ENCODE results near the gene APOL4. TPM values are rescaled to one million over a fixed set of nuclear protein-coding genes. Genes with fewer than 3 reads are reported as not detected.
A peak's percentile ranks its signal among the peaks of the same experiment; 100 is the strongest.
"Not testable (repeated sequence)": the region's sequence is repeated elsewhere in the genome, so short reads cannot be mapped to it uniquely, and the experiment has no call there.

APOL4 gene
- total RNA-seq, 1 donor from 2014 or later: 3.9 TPM

GRCh38 chr22:36154423-36154945 lies 47.1 kb downstream of the APOL4 start:
- DNase-seq (ENCODE audit: low spot score): no peak

GRCh38 chr22:36153501-36154422 lies 47.8 kb downstream of the APOL4 start:
- no peak for DNase-seq (ENCODE audit: low spot score)

GRCh38 chr22:36152821-36153220 lies 48.8 kb downstream of the APOL4 start:
- not testable (repeated sequence) for DNase-seq (ENCODE audit: low spot score)

- DNase-seq (ENCODE audit: low spot score): no peak
Measured at GRCh38 chr22:36152088-36152487, 49.5 kb downstream of the APOL4 start.

- no peak for DNase-seq (ENCODE audit: low spot score)
Measured at GRCh38 chr22:36151006-36151595, 50.5 kb downstream of the APOL4 start.

GRCh38 chr22:36149441-36149840 lies 52.2 kb downstream of the APOL4 start:
- no peak for DNase-seq (ENCODE audit: low spot score)

- DNase-seq (ENCODE audit: low spot score): no peak
Measured at GRCh38 chr22:36148411-36148810, 53.2 kb downstream of the APOL4 start.

- peak; percentile 44 for DNase-seq (ENCODE audit: low spot score)
Measured at GRCh38 chr22:36147196-36147791, 54.3 kb downstream of the APOL4 start.

- DNase-seq (ENCODE audit: low spot score): no peak
Measured at GRCh38 chr22:36145881-36146280, 55.7 kb downstream of the APOL4 start.

GRCh38 chr22:36144886-36145541 lies 56.6 kb downstream of the APOL4 start:
- peak; percentile 86 for DNase-seq (ENCODE audit: low spot score)

- DNase-seq (ENCODE audit: low spot score): no peak
Measured at GRCh38 chr22:36143956-36144355, 57.7 kb downstream of the APOL4 start.

- no peak for DNase-seq (ENCODE audit: low spot score)
Measured at GRCh38 chr22:36143066-36143815, 58.4 kb downstream of the APOL4 start.

- DNase-seq (ENCODE audit: low spot score): no peak
Measured at GRCh38 chr22:36141481-36141880, 60.1 kb downstream of the APOL4 start.

Other genes with a start within 250 kb of the APOL4 start
- gene RBFOX2, start 173.0 kb downstream of the APOL4 start, total RNA-seq (ENCODE audit: insufficient read depth, low replicate concordance): 203 TPM
- 8.9 TPM for gene APOL3, start 41.1 kb downstream of the APOL4 start, total RNA-seq (ENCODE audit: insufficient read depth, low replicate concordance)
- 26.5 TPM for gene APOL2, start 37.7 kb upstream of the APOL4 start, total RNA-seq (ENCODE audit: insufficient read depth, low replicate concordance)
- 5.8 TPM for gene APOL1, start 51.3 kb upstream of the APOL4 start, total RNA-seq (ENCODE audit: insufficient read depth, low replicate concordance)
- 425 TPM for gene MYH9, start 186.2 kb upstream of the APOL4 start, total RNA-seq (ENCODE audit: insufficient read depth, low replicate concordance)